Measurements from ENCODE around the gene CPLX3.
A peak's percentile ranks its signal among the peaks of the same experiment; 100 is the strongest.

DNA sequence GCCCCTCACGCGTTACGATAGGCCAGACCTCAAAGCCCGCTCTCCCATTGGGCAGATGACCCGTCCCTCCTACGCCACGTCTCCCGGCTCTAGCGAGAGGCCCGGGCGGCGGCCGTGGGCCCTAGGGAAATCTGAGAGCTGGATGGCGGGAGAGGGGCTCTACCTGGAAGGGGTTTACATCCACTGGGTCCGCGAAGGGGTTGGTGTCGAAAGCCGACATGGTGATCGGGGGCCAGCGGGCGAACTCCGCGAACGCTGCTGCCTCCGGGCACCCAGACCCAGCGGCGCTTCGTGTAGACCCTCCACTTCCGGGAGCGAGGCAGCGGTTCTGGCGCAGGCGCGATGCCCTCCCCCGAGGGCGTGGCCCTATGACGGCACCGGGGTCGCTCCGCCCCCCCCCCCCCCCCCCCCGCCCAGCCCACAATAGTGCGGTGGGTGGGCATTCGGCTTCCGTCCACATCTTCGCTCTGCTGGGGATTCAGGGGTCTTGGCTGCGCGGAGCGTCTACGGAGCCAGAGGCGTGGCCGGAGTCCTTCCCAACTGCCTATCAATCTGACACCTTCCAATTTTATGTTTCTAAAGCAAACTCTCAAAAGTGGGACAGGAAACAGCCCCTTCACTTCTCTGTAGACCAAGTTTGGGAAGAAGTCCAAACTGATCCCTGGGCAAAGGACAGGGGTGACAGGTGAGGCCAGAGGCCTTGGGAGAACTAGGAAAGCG lies 46.8 kb downstream of the CPLX3 start, which contains the start of gene SCAMP2:
- TF ChIP-seq, protein P1, sequence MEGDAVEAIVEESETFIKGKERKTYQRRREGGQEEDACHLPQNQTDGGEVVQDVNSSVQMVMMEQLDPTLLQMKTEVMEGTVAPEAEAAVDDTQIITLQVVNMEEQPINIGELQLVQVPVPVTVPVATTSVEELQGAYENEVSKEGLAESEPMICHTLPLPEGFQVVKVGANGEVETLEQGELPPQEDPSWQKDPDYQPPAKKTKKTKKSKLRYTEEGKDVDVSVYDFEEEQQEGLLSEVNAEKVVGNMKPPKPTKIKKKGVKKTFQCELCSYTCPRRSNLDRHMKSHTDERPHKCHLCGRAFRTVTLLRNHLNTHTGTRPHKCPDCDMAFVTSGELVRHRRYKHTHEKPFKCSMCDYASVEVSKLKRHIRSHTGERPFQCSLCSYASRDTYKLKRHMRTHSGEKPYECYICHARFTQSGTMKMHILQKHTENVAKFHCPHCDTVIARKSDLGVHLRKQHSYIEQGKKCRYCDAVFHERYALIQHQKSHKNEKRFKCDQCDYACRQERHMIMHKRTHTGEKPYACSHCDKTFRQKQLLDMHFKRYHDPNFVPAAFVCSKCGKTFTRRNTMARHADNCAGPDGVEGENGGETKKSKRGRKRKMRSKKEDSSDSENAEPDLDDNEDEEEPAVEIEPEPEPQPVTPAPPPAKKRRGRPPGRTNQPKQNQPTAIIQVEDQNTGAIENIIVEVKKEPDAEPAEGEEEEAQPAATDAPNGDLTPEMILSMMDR (IDR thresholded peaks at IDR 0.05) = peak in 1 of 6 experiments; percentile 25
- TF ChIP-seq EP300 (IDR thresholded peaks at IDR 0.05) = peak in 1 of 4 donors; percentile 27

Data from upper lobe of left lung (tissue), 4 donors.